Endothelial cell of umbilical vein (primary cell): Measurements from ENCODE around the gene CACNA1C. TPM values are rescaled to one million over a fixed set of nuclear protein-coding genes. Genes with fewer than 3 reads are reported as not detected.

Source experiments
- BruUV-seq: library from RNA; stranded (reverse); fragments of 400-500 nt; replicated peaks from 2 replicates; lab custom pipeline; 2021; lab: Mats Ljungman, UMichigan
- CTCF ChIA-PET: fragments of 300-600, 350-600 bp; sonication (Branson Sonifier 250); formaldehyde crosslinking; loops from one replicate; lab custom pipeline; 2021; ENCODE audit warnings: antibody characterized with exemption, inconsistent platforms; lab: Charles Lee
- POLR2A ChIA-PET: fragments of 300-600, 350-600 bp; sonication (Branson Sonifier 250); formaldehyde crosslinking; loops from one replicate; lab custom pipeline; 2021; ENCODE audit warnings: antibody characterized with exemption, inconsistent platforms; lab: Charles Lee
- DNase-seq: peaks from one replicate; pipeline ENCODE4 v3.0.0-alpha.2; 2011; ENCODE audit warnings: low read depth, low spot score
- FAIRE-seq: peaks from 2 replicates; lab custom pipeline; 2011; peaks lifted over from hg19 to GRCh38; lab: Jason Lieb, UNC
- H2AFZ ChIP-seq: 2 replicates; pipeline ENCODE4 v1.6.0; 2012; ENCODE audit warnings: low read depth, low read length, control low read depth, inconsistent platforms
- H3K27ac ChIP-seq: 2 replicates; pipeline ENCODE4 v1.5.1; 2011; ENCODE audit warnings: low read depth, mild to moderate bottlenecking, control low read depth, low read length, moderate library complexity; ENCODE audit not compliant: insufficient read depth
- H3K27me3 ChIP-seq, 2 experiments: 2 replicates each; pipeline versions ENCODE4 v1.6.0 to v1.6.1; 2011; ENCODE audit warnings: low read length in 2 of 2, mixed read lengths in 1 of 2; ENCODE audit not compliant: control insufficient read depth in 2 of 2, insufficient read depth in 2 of 2
- H3K36me3 ChIP-seq, 2 experiments: 2 replicates in 1 of 2; 3 replicates in 1 of 2; pipeline ENCODE4 v1.5.1; 2011; ENCODE audit warnings: low read length in 2 of 2, mild to moderate bottlenecking in 1 of 2, moderate library complexity in 1 of 2; ENCODE audit not compliant: control insufficient read depth in 2 of 2, insufficient read depth in 2 of 2; ENCODE audit errors: extremely low read depth in 1 of 2
- H3K4me1 ChIP-seq: 3 replicates; pipeline ENCODE4 v1.5.1; 2011; ENCODE audit warnings: mild to moderate bottlenecking, low read length; ENCODE audit not compliant: control insufficient read depth, insufficient read depth; ENCODE audit errors: extremely low read depth
- H3K4me2 ChIP-seq: 2 replicates; pipeline ENCODE4 v1.6.1; 2011; ENCODE audit warnings: low read length, control low read depth, mixed read lengths; ENCODE audit not compliant: insufficient read depth
- H3K4me3 ChIP-seq, 3 experiments: fragments of 200-600 bp in 1 of 3; sonication (generic), shearing (Covaris generic) in 1 of 3; replicated peaks in 1 of 3; 2 replicates each; pipeline ENCODE4 v1.5.1; 2011 to 2016; ENCODE audit warnings: control low read depth in 3 of 3, low read length in 3 of 3, mild to moderate bottlenecking in 2 of 3, inconsistent platforms in 1 of 3, low read depth in 1 of 3, moderate library complexity in 1 of 3; ENCODE audit not compliant: insufficient read depth in 1 of 3
- H3K79me2 ChIP-seq: 2 replicates; pipeline ENCODE4 v1.6.0; 2012; ENCODE audit warnings: low read length, inconsistent platforms; ENCODE audit not compliant: control insufficient read depth, insufficient read depth
- H3K9ac ChIP-seq: replicated peaks from 2 replicates; pipeline ENCODE3; 2011; ENCODE audit warnings: low read length, control low read depth; ENCODE audit not compliant: insufficient read depth; ENCODE audit errors: extremely low read depth
- H3K9me1 ChIP-seq: replicated peaks from 3 replicates; pipeline ENCODE4 v1.6.0; 2011; ENCODE audit warnings: mild to moderate bottlenecking, low read length; ENCODE audit not compliant: control insufficient read depth, insufficient read depth; ENCODE audit errors: extremely low read depth
- H3K9me3 ChIP-seq: replicated peaks from 2 replicates; pipeline ENCODE4 v1.5.1; 2012; ENCODE audit warnings: low read length, inconsistent platforms; ENCODE audit not compliant: control insufficient read depth, insufficient read depth
- H4K20me1 ChIP-seq: replicated peaks from 2 replicates; pipeline ENCODE3; 2011; ENCODE audit warnings: mild to moderate bottlenecking, low read length; ENCODE audit not compliant: control insufficient read depth, insufficient read depth; ENCODE audit errors: extremely low read depth
- EZH2 ChIP-seq: IDR thresholded peaks from 2 replicates; pipeline ENCODE4 v1.6.1; 2012; ENCODE audit warnings: borderline replicate concordance, low read depth, mild to moderate bottlenecking, moderate library complexity, low read length, inconsistent platforms; ENCODE audit not compliant: severe bottlenecking
- FOS ChIP-seq: IDR thresholded peaks from 2 replicates; pipeline ENCODE4 v1.6.1; 2011; ENCODE audit warnings: mild to moderate bottlenecking, low read length, moderate library complexity, borderline replicate concordance; ENCODE audit not compliant: insufficient read depth
- GATA2 ChIP-seq: IDR thresholded peaks from 2 replicates; pipeline ENCODE4 v1.7.0; 2011; ENCODE audit warnings: low read depth, mild to moderate bottlenecking, moderate library complexity, mixed read lengths, low read length; ENCODE audit not compliant: insufficient read length, insufficient read depth
- JUN ChIP-seq: IDR thresholded peaks from 2 replicates; pipeline ENCODE4 v1.6.1; 2011; ENCODE audit warnings: borderline replicate concordance, low read depth; ENCODE audit not compliant: insufficient read length, insufficient read depth
- MYC ChIP-seq: IDR thresholded peaks from one replicate; pipeline ENCODE4 v1.6.1; 2011; ENCODE audit warnings: mild to moderate bottlenecking, low read depth, low read length
- POLR2A ChIP-seq: IDR thresholded peaks from 2 replicates; pipeline ENCODE4 v1.6.1; 2012; ENCODE audit warnings: low read depth, mild to moderate bottlenecking, control low read depth, low read length
- POLR2AphosphoS5 ChIP-seq: IDR thresholded peaks from 2 replicates; pipeline ENCODE4 v1.6.1; 2012; ENCODE audit warnings: low read depth, mild to moderate bottlenecking, control low read depth, low read length, moderate library complexity; ENCODE audit not compliant: insufficient read depth
- dilution Hi-C: fragments of 300-500 bp; cut with MboI; formaldehyde crosslinking; loops from one replicate; pipeline ENCODE4 v1.15.0; 2019; ENCODE audit warnings: low sequenced_read_pairs; ENCODE audit not compliant: extremely low pct_ligation_motif_present
- intact Hi-C: fragments of 100-400 bp; cut with micrococcal nuclease; formaldehyde crosslinking; loops from one replicate; pipeline ENCODE4 v1.10.0; 2022
- polyA plus RNA-seq, 4 experiments: library from polyadenylated mRNA; depleted of rRNA in 3 of 4; stranded (reverse) in 3 of 4; unstranded in 1 of 4; fragments of >200 nt; gene quantifications; 2 replicates each; pipeline versions ENCODE4 v1.2.1 to v1.2.3, GENCODE V29; 2011 to 2012; ENCODE audit warnings: missing spikeins in 1 of 4
- total RNA-seq: library from RNA; stranded (reverse); gene quantifications from 2 replicates; pipeline ENCODE4 v1.2.3, GENCODE V29; 2021
- TF ChIP-seq, protein P1 (sequence below), 2 donors: IDR thresholded peaks; 1 replicate in 1 of 2; 2 replicates in 1 of 2; pipeline ENCODE4 v1.5.1; 2011; ENCODE audit warnings: low read length in 2 of 2, mild to moderate bottlenecking in 2 of 2, moderate library complexity in 2 of 2, control low read depth in 1 of 2, inconsistent platforms in 1 of 2, low read depth in 1 of 2; ENCODE audit not compliant: insufficient read depth in 1 of 2; ENCODE audit errors: extremely low read depth in 1 of 2
- TF ChIP-seq, protein P2 (sequence below): IDR thresholded peaks from 2 replicates; pipeline ENCODE4 v1.6.1; 2011; ENCODE audit not compliant: insufficient read depth, insufficient read length

The CACNA1C gene
- total and polyA plus RNA-seq, 2 donors (not counting 3 experiments of a cell fraction or from before 2014, with no cell fraction given): not detected

DNA sequence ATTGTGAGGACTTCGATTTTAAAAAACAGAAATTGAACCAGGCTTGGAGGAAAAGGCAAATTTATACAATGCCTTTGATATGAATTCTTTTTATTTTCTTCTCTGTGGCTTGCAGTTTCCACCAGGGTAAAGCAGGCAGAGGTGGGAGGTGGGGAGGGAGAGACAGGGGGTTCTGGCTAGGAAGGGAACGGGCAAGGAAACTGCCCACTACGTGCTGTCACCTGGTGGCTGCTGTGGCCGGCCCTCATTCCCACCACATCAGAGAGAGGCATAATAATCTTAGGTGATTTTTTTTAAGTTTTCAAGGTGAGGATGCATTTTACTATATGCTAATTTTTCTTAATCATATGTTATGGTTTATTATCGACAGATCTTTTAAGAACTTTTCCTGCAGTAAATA, 145.8 kb downstream of the CACNA1C start:
- DNase-seq: no peak
- Histone ChIP-seq H3K9me3 (no peaks in the 10 kb centered on the region), H3K4me3 (no peak overlapping the region), H2AFZ (no peak overlapping the region), H3K27me3 (no peaks in the 10 kb centered on the region), H3K4me1 (no peaks in the 10 kb centered on the region), H3K4me2 (no peak overlapping the region), H3K27ac (no peak overlapping the region), H4K20me1 (no peaks in the 10 kb centered on the region), H3K9me1 (no peaks in the 10 kb centered on the region), H3K79me2 (no peaks in the 10 kb centered on the region), H3K9ac (no peak overlapping the region), H3K36me3 (no peaks in the 10 kb centered on the region)
- TF ChIP-seq FOS (no peak), POLR2AphosphoS5 (no peak), JUN (no peak), MYC (no peak), EZH2 (no peak), GATA2 (no peak), POLR2A (no peak)
- TF ChIP-seq, protein P1, sequence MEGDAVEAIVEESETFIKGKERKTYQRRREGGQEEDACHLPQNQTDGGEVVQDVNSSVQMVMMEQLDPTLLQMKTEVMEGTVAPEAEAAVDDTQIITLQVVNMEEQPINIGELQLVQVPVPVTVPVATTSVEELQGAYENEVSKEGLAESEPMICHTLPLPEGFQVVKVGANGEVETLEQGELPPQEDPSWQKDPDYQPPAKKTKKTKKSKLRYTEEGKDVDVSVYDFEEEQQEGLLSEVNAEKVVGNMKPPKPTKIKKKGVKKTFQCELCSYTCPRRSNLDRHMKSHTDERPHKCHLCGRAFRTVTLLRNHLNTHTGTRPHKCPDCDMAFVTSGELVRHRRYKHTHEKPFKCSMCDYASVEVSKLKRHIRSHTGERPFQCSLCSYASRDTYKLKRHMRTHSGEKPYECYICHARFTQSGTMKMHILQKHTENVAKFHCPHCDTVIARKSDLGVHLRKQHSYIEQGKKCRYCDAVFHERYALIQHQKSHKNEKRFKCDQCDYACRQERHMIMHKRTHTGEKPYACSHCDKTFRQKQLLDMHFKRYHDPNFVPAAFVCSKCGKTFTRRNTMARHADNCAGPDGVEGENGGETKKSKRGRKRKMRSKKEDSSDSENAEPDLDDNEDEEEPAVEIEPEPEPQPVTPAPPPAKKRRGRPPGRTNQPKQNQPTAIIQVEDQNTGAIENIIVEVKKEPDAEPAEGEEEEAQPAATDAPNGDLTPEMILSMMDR (IDR thresholded peaks at IDR 0.05; ENCODE audit: extremely low read depth in 1 of 2, insufficient read depth in 1 of 2, low read depth in 1 of 2, low read length in 2 of 2): no peak
- TF ChIP-seq, protein P2, sequence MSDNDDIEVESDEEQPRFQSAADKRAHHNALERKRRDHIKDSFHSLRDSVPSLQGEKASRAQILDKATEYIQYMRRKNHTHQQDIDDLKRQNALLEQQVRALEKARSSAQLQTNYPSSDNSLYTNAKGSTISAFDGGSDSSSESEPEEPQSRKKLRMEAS: no peak
- dilution Hi-C loops: no loop called here
- POLR2A ChIA-PET: no interaction called here
- intact Hi-C loops: no loop called here
- BruUV-seq: no TSS peak
- no peak for FAIRE-seq
- CTCF ChIA-PET: interaction anchor here (1.1 kb wide), 1 partner anchor 17 kb away, joined by 3 read pairs; no protein-coding TSS in a partner anchor
